HCT116 (cell line): ENCODE measurements around the gene PLAGL2.

ENCODE experiments used
- CTCF ChIP-seq, 3 experiments: fragments of 200-600 bp in 1 of 3; sonication (generic) in 1 of 3; IDR thresholded peaks in 2 of 3; conservative IDR thresholded peaks in 1 of 3; 2 replicates each; pipeline ENCODE4 v1.5.1; 2012 to 2017; ENCODE audit warnings: low read depth in 2 of 3, low read length in 2 of 3, antibody characterized with exemption in 1 of 3, borderline replicate concordance in 1 of 3, control low read depth in 1 of 3, mild to moderate bottlenecking in 1 of 3, mixed read lengths in 1 of 3, mixed run types in 1 of 3, moderate library complexity in 1 of 3; ENCODE audit not compliant: insufficient read depth in 1 of 3
- EZH2 ChIP-seq: fragments of 200-600 bp; sonication (generic); IDR thresholded peaks from 2 replicates; pipeline ENCODE4 v1.6.1; 2017; ENCODE audit warnings: antibody characterized with exemption, mixed run types
- POLR2A ChIP-seq: IDR thresholded peaks from 2 replicates; pipeline ENCODE4 v1.7.0; 2011; ENCODE audit warnings: borderline replicate concordance; ENCODE audit not compliant: insufficient read depth, insufficient read length; ENCODE audit errors: extremely low read depth
- POLR2AphosphoS5 ChIP-seq: IDR thresholded peaks from 2 replicates; pipeline ENCODE4 v1.6.1; 2011; ENCODE audit warnings: mild to moderate bottlenecking, low read depth, low read length, moderate library complexity
- SIN3A ChIP-seq: IDR thresholded peaks from 2 replicates; pipeline ENCODE4 v1.6.1; 2012; ENCODE audit warnings: low read depth
- SP1 ChIP-seq: IDR thresholded peaks from 2 replicates; pipeline ENCODE4 v1.6.1; 2012; ENCODE audit warnings: low read depth
- ZNF274 ChIP-seq: fragments of 200-500 bp; sonication (Bioruptor generic); IDR thresholded peaks from 2 replicates; pipeline ENCODE4 v1.6.1; 2014; ENCODE audit warnings: mild to moderate bottlenecking, low read depth, low read length, inconsistent platforms

- TF ChIP-seq POLR2AphosphoS5 (peak; percentile 94), ZNF274 (no peak), SIN3A (0 out of 2 replicates have a peak, but pooled peaks have one; percentile 42), CTCF (IDR thresholded peaks at IDR 0.05 in 2 of 3, conservative IDR thresholded peaks at IDR 0.05 in 1 of 3; ENCODE audit: borderline replicate concordance in 1 of 3, insufficient read depth in 1 of 3, low read depth in 2 of 3, low read length in 2 of 3) (no peak), SP1 (no peak; the same call in 1 of the 2 replicates), POLR2A (no peak), EZH2 (no peak)
These were observed at the start of gene PLAGL2, which contains the start of gene POFUT1 for GRCh38 chr20:32207626-32208498.
